BE2C (cell line): ENCODE measurements around the gene MDK.

ENCODE experiments used
- DNase-seq: peaks from one replicate; pipeline ENCODE4 v3.0.0-alpha.2; 2020
- H3K27me3 ChIP-seq: fragments of 250-450 bp; sonication (Bioruptor Pico); 2 replicates; pipeline ENCODE4 v1.5.1; 2020; ENCODE audit warnings: mild to moderate bottlenecking
- H3K36me3 ChIP-seq: fragments of 250-450 bp; sonication (Bioruptor Pico); 2 replicates; pipeline ENCODE4 v1.5.1; 2020; ENCODE audit warnings: mild to moderate bottlenecking
- H3K4me1 ChIP-seq: fragments of 250-450 bp; sonication (Bioruptor Pico); 2 replicates; pipeline ENCODE4 v1.5.1; 2020
- H3K4me3 ChIP-seq: 2 replicates; pipeline ENCODE4 v1.5.1; 2011; ENCODE audit warnings: low read depth, low read length
- H3K9me3 ChIP-seq: fragments of 250-450 bp; sonication (Bioruptor Pico); 2 replicates; pipeline ENCODE4 v1.5.1; 2020
- CTCF ChIP-seq: IDR thresholded peaks from 2 replicates; pipeline ENCODE4 v1.5.1; 2012; ENCODE audit warnings: mild to moderate bottlenecking, low read depth, low read length

Gene MDK

DNA sequence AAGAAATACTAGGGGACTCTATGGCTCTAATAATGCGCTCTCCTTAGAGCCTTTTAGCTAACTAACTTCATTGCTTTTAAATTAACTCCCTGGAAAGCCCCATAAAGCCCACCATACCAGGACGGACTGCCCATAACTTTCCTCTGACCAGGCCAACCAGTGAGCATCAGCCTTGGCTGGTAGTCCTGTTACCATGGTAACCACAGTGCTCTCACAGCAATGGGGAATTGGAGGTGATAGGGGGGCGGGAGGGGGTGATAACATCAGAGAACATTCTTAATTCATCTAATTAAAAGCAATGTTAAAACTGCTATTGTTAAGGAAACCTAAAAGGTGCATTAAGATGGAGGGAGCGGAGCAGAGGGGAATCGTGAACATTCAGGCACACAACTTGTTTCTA lies 37.3 kb downstream of the MDK start:
- H3K4me1 ChIP-seq = no peaks in the 10 kb centered on the region
- no peaks in the 10 kb centered on the region; the same call in 1 of the 2 replicates for H3K36me3 ChIP-seq
- no peaks in the 10 kb centered on the region for H3K9me3 ChIP-seq
- DNase-seq = no peak
- no peaks in the 10 kb centered on the region for H3K27me3 ChIP-seq
- TF ChIP-seq CTCF = no peak
- H3K4me3 ChIP-seq = no peak overlapping the region

DNA sequence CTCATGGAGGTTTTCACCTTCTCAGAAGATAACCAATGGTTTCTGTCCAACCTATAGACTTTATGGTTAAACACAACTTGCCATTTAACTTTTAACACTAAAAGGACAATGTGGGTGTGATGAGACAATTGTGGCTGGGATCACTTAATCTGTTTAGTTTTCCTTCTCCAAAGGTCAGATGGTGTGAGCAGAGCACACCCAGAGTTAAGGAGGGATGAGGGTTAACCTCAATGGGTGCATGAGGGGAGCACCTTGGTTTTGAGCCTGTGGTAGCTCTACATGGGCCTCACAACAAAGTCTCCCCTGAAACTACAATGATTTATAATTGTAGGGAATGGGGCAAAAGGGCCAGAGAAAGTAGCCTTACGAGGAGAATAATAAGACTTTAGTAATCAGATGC lies 39.0 kb downstream of the MDK start:
- H3K36me3 ChIP-seq = no peaks in the 10 kb centered on the region; the same call in 1 of the 2 replicates

DNA sequence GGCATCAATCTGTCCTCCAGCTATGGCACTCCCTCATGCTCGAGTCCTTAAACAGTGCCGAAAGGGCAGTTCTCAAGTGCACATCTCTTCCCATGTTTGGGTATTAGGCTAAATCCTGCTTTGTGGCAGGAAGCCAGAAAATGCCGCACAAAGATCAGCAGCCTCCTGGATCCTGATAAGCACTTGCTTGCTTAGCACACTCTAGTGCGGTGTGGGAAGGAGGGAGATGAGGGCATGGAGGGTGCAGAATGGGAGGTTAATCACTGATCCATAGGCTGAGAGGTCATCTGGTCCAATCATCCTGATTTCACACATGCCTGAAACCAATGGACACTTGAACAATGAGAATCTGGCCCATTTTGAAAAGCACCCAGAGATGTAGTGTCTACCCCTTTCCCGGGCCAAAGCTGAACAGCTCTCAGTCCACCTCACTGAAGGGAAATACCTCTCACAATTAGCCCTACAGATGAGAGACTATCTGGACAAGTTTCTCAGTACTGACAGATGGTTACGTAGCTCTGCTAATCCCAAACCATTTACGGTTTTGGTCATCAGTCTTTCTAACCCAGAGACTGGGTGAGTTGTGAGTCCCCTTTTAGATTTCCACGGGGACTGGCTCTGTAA lies 39.9 kb downstream of the MDK start:
- Histone ChIP-seq H3K4me3 (no peak overlapping the region), H3K4me1 (no peaks in the 10 kb centered on the region), H3K27me3 (no peaks in the 10 kb centered on the region), H3K9me3 (no peaks in the 10 kb centered on the region), H3K36me3 (no peaks in the 10 kb centered on the region)
- peak; percentile 14 for DNase-seq
- TF ChIP-seq CTCF = no peak

More for the DNA sequence above, 39.0 kb downstream of the MDK start:
- no peaks in the 10 kb centered on the region for H3K4me1 ChIP-seq
- TF ChIP-seq CTCF = no peak
- no peak for DNase-seq
- no peaks in the 10 kb centered on the region for H3K27me3 ChIP-seq
- no peaks in the 10 kb centered on the region for H3K9me3 ChIP-seq
- H3K4me3 ChIP-seq = no peak overlapping the region

DNA sequence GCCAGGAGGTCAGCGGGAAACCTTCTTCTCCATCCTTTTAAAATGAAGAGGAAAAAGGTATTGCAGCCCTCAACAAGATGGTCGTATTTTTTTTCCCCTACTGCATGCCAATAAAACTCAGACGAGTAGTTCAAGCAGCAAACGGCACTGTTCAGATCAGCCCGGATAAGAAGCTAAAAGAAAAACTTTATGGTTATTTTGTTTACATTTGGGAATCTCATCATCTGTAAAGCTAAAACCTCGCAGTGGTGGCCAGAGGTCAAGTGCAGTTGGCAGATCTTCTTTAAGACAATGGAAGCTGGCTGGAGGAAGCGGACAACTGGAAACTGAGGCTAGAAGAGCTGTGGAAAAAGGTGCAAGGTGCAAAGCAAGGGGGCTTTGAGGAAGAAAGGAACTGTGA lies 41.1 kb downstream of the MDK start:
- Histone ChIP-seq H3K36me3 (no peaks in the 10 kb centered on the region), H3K27me3 (no peaks in the 10 kb centered on the region), H3K4me1 (0 out of 2 replicates have a peak, but pooled peaks cover 4% of the 10 kb centered on the region), H3K9me3 (no peaks in the 10 kb centered on the region), H3K4me3 (no peak overlapping the region)
- TF ChIP-seq CTCF = no peak
- DNase-seq = no peak

GRCh38 chr11:46426233-46426991 lies 44.9 kb downstream of the MDK start:
- peak; percentile 18 for DNase-seq
- H3K9me3 ChIP-seq = no peaks in the 10 kb centered on the region
- 0 out of 2 replicates have a peak, but pooled peaks cover 4% of the 10 kb centered on the region for H3K4me1 ChIP-seq
- H3K27me3 ChIP-seq = no peaks in the 10 kb centered on the region
- H3K36me3 ChIP-seq = no peaks in the 10 kb centered on the region
- no peak for TF ChIP-seq CTCF
- no peak overlapping the region for H3K4me3 ChIP-seq

DNA sequence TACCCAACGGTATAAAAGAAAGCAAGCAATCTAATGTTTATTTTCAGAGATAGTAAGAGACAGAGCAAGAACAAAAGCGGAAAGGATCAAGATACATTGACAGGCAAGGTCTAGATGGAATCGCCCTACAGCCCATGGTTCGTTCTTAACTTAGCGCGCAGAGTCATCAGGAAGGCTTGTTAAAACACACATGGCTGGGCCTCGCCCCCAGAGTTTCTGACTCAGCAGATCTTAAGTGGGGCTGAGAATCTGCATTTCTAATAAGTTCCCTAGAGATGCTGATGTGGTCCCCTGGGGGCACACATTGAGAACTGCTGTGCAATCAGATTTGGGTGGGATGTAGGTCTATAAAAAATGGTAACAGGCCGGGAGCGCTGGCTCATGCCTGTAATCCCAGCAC lies 45.9 kb downstream of the MDK start:
- Histone ChIP-seq H3K27me3 (no peaks in the 10 kb centered on the region), H3K36me3 (no peaks in the 10 kb centered on the region), H3K4me1 (0 out of 2 replicates have a peak, but pooled peaks cover 4% of the 10 kb centered on the region), H3K4me3 (no peak overlapping the region), H3K9me3 (no peaks in the 10 kb centered on the region)
- no peak for TF ChIP-seq CTCF
- peak; percentile 22 for DNase-seq
